Inflammatory macrophage (primary cell): ENCODE measurements around the gene STIM1.

ENCODE experiments used
- DNase-seq, 2 donors: peaks; one replicate each; pipeline ENCODE4 v3.0.0-alpha.2; 2020 to 2022

STIM1 gene

GRCh38 chr11:3920148-3920852 is 64.8 kb downstream of the STIM1 start:
- DNase-seq = peak; percentile 79 to 85

- peak in 1 of 2 donors; percentile 25 for DNase-seq
Observed at GRCh38 chr11:3922056-3922455, 66.6 kb downstream of the STIM1 start.

- DNase-seq = no peak
Observed at GRCh38 chr11:3925513-3925912, 70.0 kb downstream of the STIM1 start.

GRCh38 chr11:3926458-3927095 is 71.1 kb downstream of the STIM1 start:
- DNase-seq = no peak

GRCh38 chr11:3927129-3927796 is 71.8 kb downstream of the STIM1 start:
- DNase-seq = no peak

- no peak for DNase-seq
Observed at GRCh38 chr11:3929232-3929631, 73.8 kb downstream of the STIM1 start.

- no peak for DNase-seq
Observed at GRCh38 chr11:3929649-3930048, 74.2 kb downstream of the STIM1 start.

- DNase-seq = no peak
Observed at GRCh38 chr11:3932698-3933097, 77.2 kb downstream of the STIM1 start.

GRCh38 chr11:3933165-3933628 is 77.7 kb downstream of the STIM1 start:
- DNase-seq = peak; percentile 28 to 36

GRCh38 chr11:3934658-3935057 is 79.2 kb downstream of the STIM1 start:
- DNase-seq = no peak

- DNase-seq = no peak
Observed at GRCh38 chr11:3936517-3936916, 81.1 kb downstream of the STIM1 start.

GRCh38 chr11:3939211-3939610 is 83.7 kb downstream of the STIM1 start:
- peak in 1 of 2 donors; percentile 37 for DNase-seq

GRCh38 chr11:3939651-3940190 is 84.3 kb downstream of the STIM1 start:
- no peak for DNase-seq

GRCh38 chr11:3942160-3942955 is 86.9 kb downstream of the STIM1 start:
- DNase-seq = no peak

- peak in 1 of 2 donors; percentile 25 for DNase-seq
Observed at GRCh38 chr11:3942956-3943497, 87.6 kb downstream of the STIM1 start.

- DNase-seq = peak in 1 of 2 donors; percentile 21
Observed at GRCh38 chr11:3944198-3944597, 88.7 kb downstream of the STIM1 start.

- no peak for DNase-seq
Observed at GRCh38 chr11:3946455-3947017, 91.1 kb downstream of the STIM1 start.

- DNase-seq = peak in 1 of 2 donors; percentile 24
Observed at GRCh38 chr11:3947061-3947460, 91.6 kb downstream of the STIM1 start.

GRCh38 chr11:3949125-3949524 is 93.7 kb downstream of the STIM1 start:
- DNase-seq = peak; percentile 16 to 39

- DNase-seq = no peak
Observed at GRCh38 chr11:3950996-3951660, 95.7 kb downstream of the STIM1 start.

- no peak for DNase-seq
Observed at GRCh38 chr11:3952715-3953114, 97.3 kb downstream of the STIM1 start.
